IMR-90 (cell line): ENCODE data around the gene EXT2. TPM values are rescaled to one million over a fixed set of nuclear protein-coding genes. Genes with fewer than 3 reads are reported as not detected.

Experiments
- ATAC-seq: fragments of 200-7000 bp; cut with Tn5 transposase; 2 replicates; pipeline ENCODE4 v1.9.1; 2020; ENCODE audit warnings: low read depth, mild to moderate bottlenecking, moderate library complexity
- BruUV-seq: library from RNA; stranded (reverse); fragments of 400-500 nt; replicated peaks from 2 replicates; lab custom pipeline; 2021; lab: Mats Ljungman, UMichigan
- CTCF ChIA-PET: fragments of 300-600 bp; formaldehyde crosslinking; extraction: SDS; loops from one replicate; lab custom pipeline; 2021; ENCODE audit warnings: antibody characterized with exemption; lab: Yijun Ruan, JAX
- POLR2A ChIA-PET: fragments of 300-600 bp; sonication (Branson Sonifier 250); formaldehyde crosslinking; loops from one replicate; lab custom pipeline; 2022; ENCODE audit warnings: antibody characterized with exemption; ENCODE audit not compliant: unreplicated experiment; lab: Charles Lee
- DNase-seq: peaks from one replicate; pipeline ENCODE4 v3.0.0; 2013
- H2AFZ ChIP-seq: replicated peaks from 2 replicates; pipeline ENCODE3; 2013; ENCODE audit warnings: low read length, mild to moderate bottlenecking; ENCODE audit not compliant: poor library complexity
- H2AK5ac ChIP-seq: 2 replicates; pipeline ENCODE4 v1.6.1; 2013; ENCODE audit warnings: low read depth, low read length, inconsistent platforms
- H2AK9ac ChIP-seq: replicated peaks from 2 replicates; pipeline ENCODE3; 2013; ENCODE audit warnings: mild to moderate bottlenecking, low read depth, low read length, moderate library complexity; ENCODE audit not compliant: poor library complexity
- H2BK120ac ChIP-seq: 2 replicates; pipeline ENCODE4 v1.6.1; 2013; ENCODE audit warnings: low read depth, low read length, inconsistent platforms
- H2BK15ac ChIP-seq: 3 replicates; pipeline ENCODE4 v1.6.1; 2013; ENCODE audit warnings: low read depth, low read length, inconsistent platforms
- H2BK20ac ChIP-seq: 2 replicates; pipeline ENCODE4 v1.6.1; 2013; ENCODE audit warnings: low read depth, mild to moderate bottlenecking, inconsistent platforms, low read length, moderate library complexity
- H2BK5ac ChIP-seq: 2 replicates; pipeline ENCODE4 v1.6.1; 2013; ENCODE audit warnings: mild to moderate bottlenecking, low read depth, low read length, inconsistent platforms; ENCODE audit not compliant: poor library complexity, severe bottlenecking
- H3K14ac ChIP-seq: replicated peaks from 2 replicates; pipeline ENCODE4 v1.6.1; 2013; ENCODE audit warnings: low read depth, low read length, inconsistent platforms
- H3K18ac ChIP-seq: 2 replicates; pipeline ENCODE4 v1.6.1; 2013; ENCODE audit warnings: low read depth, low read length, control low read depth
- H3K23ac ChIP-seq: 2 replicates; pipeline ENCODE4 v1.6.1; 2013; ENCODE audit warnings: low read depth, low read length, inconsistent platforms
- H3K27ac ChIP-seq: 2 replicates; pipeline ENCODE4 v1.5.1; 2013; ENCODE audit warnings: mild to moderate bottlenecking, control low read depth, low read length; ENCODE audit not compliant: insufficient read depth
- H3K27me3 ChIP-seq: 2 replicates; pipeline ENCODE4 v1.6.1; 2013; ENCODE audit warnings: low read length; ENCODE audit not compliant: control insufficient read depth, insufficient read depth
- H3K36me3 ChIP-seq: 2 replicates; pipeline ENCODE4 v1.6.1; 2013; ENCODE audit warnings: low read length, mixed read lengths; ENCODE audit not compliant: control insufficient read depth, insufficient read depth
- H3K4ac ChIP-seq: 2 replicates; pipeline ENCODE4 v1.6.1; 2013; ENCODE audit warnings: low read depth, low read length, inconsistent platforms
- H3K4me1 ChIP-seq: 2 replicates; pipeline ENCODE4 v1.6.1; 2013; ENCODE audit warnings: low read length, mixed read lengths; ENCODE audit not compliant: control insufficient read depth, insufficient read depth
- H3K4me2 ChIP-seq: 2 replicates; pipeline ENCODE4 v1.6.1; 2013; ENCODE audit warnings: low read depth, mild to moderate bottlenecking, control low read depth, low read length, moderate library complexity
- H3K4me3 ChIP-seq: 2 replicates; pipeline ENCODE4 v1.5.1; 2013; ENCODE audit warnings: low read depth, mild to moderate bottlenecking, control low read depth, low read length, moderate library complexity; ENCODE audit not compliant: insufficient read depth
- H3K56ac ChIP-seq: 2 replicates; pipeline ENCODE4 v1.6.1; 2013; ENCODE audit warnings: low read length, inconsistent platforms; ENCODE audit not compliant: insufficient read depth; ENCODE audit errors: extremely low read depth
- H3K79me1 ChIP-seq, 2 experiments: 2 replicates each; pipeline ENCODE4 v1.6.1; 2013; ENCODE audit warnings: low read length in 2 of 2, inconsistent platforms in 1 of 2, low read depth in 1 of 2
- H3K9ac ChIP-seq: 2 replicates; pipeline ENCODE4 v1.6.1; 2013; ENCODE audit warnings: low read depth, low read length, control low read depth
- H3K9me1 ChIP-seq: 2 replicates; pipeline ENCODE4 v1.6.1; 2013; ENCODE audit warnings: low read length, inconsistent platforms; ENCODE audit not compliant: insufficient read depth
- H3K9me3 ChIP-seq: 2 replicates; pipeline ENCODE4 v1.6.1; 2013; ENCODE audit warnings: low read length; ENCODE audit not compliant: control insufficient read depth, insufficient read depth
- H4K20me1 ChIP-seq: 2 replicates; pipeline ENCODE4 v1.6.1; 2013; ENCODE audit warnings: low read length, inconsistent platforms; ENCODE audit not compliant: insufficient read depth
- H4K5ac ChIP-seq: 2 replicates; pipeline ENCODE4 v1.6.1; 2013; ENCODE audit warnings: mild to moderate bottlenecking, low read depth, low read length, control low read depth
- H4K8ac ChIP-seq, 2 experiments: 2 replicates each; pipeline ENCODE4 v1.6.1; 2013; ENCODE audit warnings: low read depth in 2 of 2, low read length in 2 of 2, control low read depth in 1 of 2, inconsistent platforms in 1 of 2
- H4K91ac ChIP-seq: 2 replicates; pipeline ENCODE4 v1.6.1; 2013; ENCODE audit warnings: low read depth, low read length, inconsistent platforms; ENCODE audit not compliant: insufficient read depth
- BHLHE40 ChIP-seq: fragments of 150-350 bp; IDR thresholded peaks from 2 replicates; pipeline ENCODE4 v1.6.1; 2016; ENCODE audit warnings: mild to moderate bottlenecking, low read depth, low read length
- CEBPB ChIP-seq: IDR thresholded peaks from 2 replicates; pipeline ENCODE4 v1.6.1; 2012; ENCODE audit warnings: low read depth, low read length, improper control_type of control experiment
- CHD1 ChIP-seq: IDR thresholded peaks from 2 replicates; pipeline ENCODE4 v1.6.1; 2012; ENCODE audit warnings: low read depth, low read length, improper control_type of control experiment
- CTCF ChIP-seq: conservative IDR thresholded peaks from 2 replicates; pipeline ENCODE4 v1.5.1; 2012; ENCODE audit warnings: mild to moderate bottlenecking, low read depth, low read length, improper control_type of control experiment
- MAFK ChIP-seq: IDR thresholded peaks from 2 replicates; pipeline ENCODE4 v1.6.1; 2012; ENCODE audit warnings: low read depth, low read length, improper control_type of control experiment
- MAZ ChIP-seq: IDR thresholded peaks from 2 replicates; pipeline ENCODE4 v1.6.1; 2012; ENCODE audit warnings: low read depth, mild to moderate bottlenecking, low read length, improper control_type of control experiment, moderate library complexity, borderline replicate concordance
- MXI1 ChIP-seq: IDR thresholded peaks from 2 replicates; pipeline ENCODE4 v1.6.1; 2012; ENCODE audit warnings: low read depth, mild to moderate bottlenecking, low read length, moderate library complexity, borderline replicate concordance
- POLR2A ChIP-seq: IDR thresholded peaks from 2 replicates; pipeline ENCODE4 v1.6.1; 2012; ENCODE audit warnings: mild to moderate bottlenecking, low read depth, low read length
- RAD21 ChIP-seq: IDR thresholded peaks from 2 replicates; pipeline ENCODE4 v1.6.1; 2012; ENCODE audit warnings: low read length, improper control_type of control experiment
- RCOR1 ChIP-seq: IDR thresholded peaks from 2 replicates; pipeline ENCODE4 v1.6.1; 2012; ENCODE audit warnings: mild to moderate bottlenecking, low read length, improper control_type of control experiment; ENCODE audit not compliant: insufficient replicate concordance
- WGBS, 2 experiments: methylation state at CpG; one replicate each; pipeline versions ENCODE4 v1.1.5 to v1.1.7; 2013; ENCODE audit warnings: missing lambda C conversion rate in 2 of 2; ENCODE audit not compliant: insufficient read length in 1 of 2; ENCODE audit errors: extremely low coverage in 2 of 2; 5-methylcytosine and 5-hydroxymethylcytosine counted together
- dilution Hi-C: fragments of 300-500 bp; cut with HindIII; formaldehyde crosslinking; loops from one replicate; pipeline ENCODE4 v1.14.3; 2018; ENCODE audit warnings: low sequenced_read_pairs; ENCODE audit not compliant: unreplicated experiment
- in situ Hi-C: fragments of 300-500 bp; cut with MboI; formaldehyde crosslinking; loops from 3 replicates; pipeline ENCODE4 v1.14.3; 2019; ENCODE audit warnings: low sequenced_read_pairs, inconsistent platforms, mixed read lengths
- intact Hi-C: fragments of 100-400 bp; cut with micrococcal nuclease; formaldehyde crosslinking; loops from 2 replicates; pipeline ENCODE4 v1.10.0; 2022
- polyA plus RNA-seq, 3 experiments: library from polyadenylated mRNA; depleted of rRNA; stranded (reverse); fragments of >200 nt; gene quantifications; 2 replicates each; pipeline ENCODE4 v1.2.3, GENCODE V29; 2012; ENCODE audit warnings: low replicate concordance in 1 of 3
- total RNA-seq: library from RNA; depleted of rRNA; stranded (reverse); fragments of >200 nt; gene quantifications from 2 replicates; pipeline ENCODE4 v1.2.3, GENCODE V29; 2012
- TF ChIP-seq, protein P1 (sequence below): fragments of 150-350 bp; IDR thresholded peaks from 2 replicates; pipeline ENCODE4 v1.6.1; 2017; ENCODE audit warnings: mild to moderate bottlenecking, antibody characterized with exemption, low read length, low read depth

The EXT2 gene
- total and polyA plus RNA-seq, 2 of the 4 experiments (the other 2 are of a cell fraction) = 75.0 to 85.3 TPM

- H3K9ac ChIP-seq = no peak overlapping the region; the same call in 1 of the 2 replicates
- no peak for ATAC-seq
- TF ChIP-seq MAFK (no peak), MXI1 (no peak), CEBPB (no peak), RCOR1 (no peak), MAZ (no peak), CHD1 (no peak), CTCF (no peak), BHLHE40 (no peak), RAD21 (no peak), POLR2A (no peak)
- TF ChIP-seq, protein P1, sequence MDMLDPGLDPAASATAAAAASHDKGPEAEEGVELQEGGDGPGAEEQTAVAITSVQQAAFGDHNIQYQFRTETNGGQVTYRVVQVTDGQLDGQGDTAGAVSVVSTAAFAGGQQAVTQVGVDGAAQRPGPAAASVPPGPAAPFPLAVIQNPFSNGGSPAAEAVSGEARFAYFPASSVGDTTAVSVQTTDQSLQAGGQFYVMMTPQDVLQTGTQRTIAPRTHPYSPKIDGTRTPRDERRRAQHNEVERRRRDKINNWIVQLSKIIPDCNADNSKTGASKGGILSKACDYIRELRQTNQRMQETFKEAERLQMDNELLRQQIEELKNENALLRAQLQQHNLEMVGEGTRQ = no peak
Measured at GRCh38 chr11:44229098-44229497, 133.6 kb downstream of the EXT2 start.

More at GRCh38 chr11:44229098-44229497, 133.6 kb downstream of the EXT2 start:
- Histone ChIP-seq H3K27me3 (no peaks in the 10 kb centered on the region), H3K9me3 (no peaks in the 10 kb centered on the region), H3K23ac (no peak overlapping the region), H2BK5ac (peak overlapping the region; percentile 14), H3K14ac (peak overlapping the region; percentile 27), H3K9me1 (peaks cover 11% of the 10 kb centered on the region; the same call in 1 of the 2 replicates), H3K36me3 (no peaks in the 10 kb centered on the region), H3K4ac (peak overlapping the region; percentile 48), H2BK20ac (peak overlapping the region; percentile 68), H2BK120ac (peak overlapping the region; percentile 74), H3K4me3 (no peak overlapping the region), H4K5ac (0 out of 2 replicates have a peak overlapping the region, but pooled peaks have one; percentile 13), H2AK9ac (no peak overlapping the region), H3K18ac (peak overlapping the region; percentile 83), H4K8ac (peak overlapping the region; percentile 24 to 38; a peak in 3 of 4 replicates), H3K4me2 (peak overlapping the region; percentile 66; the same call in 1 of the 2 replicates), H2AFZ (no peak overlapping the region), H3K27ac (peak overlapping the region; percentile 45; the same call in 1 of the 2 replicates), H3K56ac (no peak overlapping the region), H3K4me1 (peaks cover 9% of the 10 kb centered on the region), H2BK15ac (peak overlapping the region; percentile 81; the same call in 2 of the 3 replicates), H4K20me1 (no peaks in the 10 kb centered on the region), H3K79me1 (no peaks in the 10 kb centered on the region), H4K91ac (peak overlapping the region; percentile 54), H2AK5ac (peak overlapping the region; percentile 14; the same call in 1 of the 2 replicates)
- DNase-seq = no peak
- ChIA-PET POLR2A (no interaction called here), CTCF (no interaction called here)
- dilution Hi-C loops = no loop called here
- in situ Hi-C loops = no loop called here
- intact Hi-C loops = no loop called here
- no TSS peak for BruUV-seq
- WGBS, 2 experiments = 57% methylated on average over 1 of the region's 4 CpGs; no CpG with 5 or more reads in 1 of the 2 experiments
